Regular cardiac myocyte (primary cell): ENCODE results near the gene FNDC5. TPM values are rescaled to one million over a fixed set of nuclear protein-coding genes. Genes with fewer than 3 reads are reported as not detected.

Experiments
- total RNA-seq: library from RNA; depleted of rRNA; stranded (reverse); fragments of >200 nt; gene quantifications from 2 replicates; pipeline ENCODE4 v1.2.3, GENCODE V29; 2014

Gene FNDC5
- total RNA-seq = 0.38 and 0.85 TPM in 2 replicates

GRCh38 chr1:32870615-32871363 lies at the start of gene FNDC5:
Gene FNDC5 (minus strand): TSS chr1:32870912.

DNA sequence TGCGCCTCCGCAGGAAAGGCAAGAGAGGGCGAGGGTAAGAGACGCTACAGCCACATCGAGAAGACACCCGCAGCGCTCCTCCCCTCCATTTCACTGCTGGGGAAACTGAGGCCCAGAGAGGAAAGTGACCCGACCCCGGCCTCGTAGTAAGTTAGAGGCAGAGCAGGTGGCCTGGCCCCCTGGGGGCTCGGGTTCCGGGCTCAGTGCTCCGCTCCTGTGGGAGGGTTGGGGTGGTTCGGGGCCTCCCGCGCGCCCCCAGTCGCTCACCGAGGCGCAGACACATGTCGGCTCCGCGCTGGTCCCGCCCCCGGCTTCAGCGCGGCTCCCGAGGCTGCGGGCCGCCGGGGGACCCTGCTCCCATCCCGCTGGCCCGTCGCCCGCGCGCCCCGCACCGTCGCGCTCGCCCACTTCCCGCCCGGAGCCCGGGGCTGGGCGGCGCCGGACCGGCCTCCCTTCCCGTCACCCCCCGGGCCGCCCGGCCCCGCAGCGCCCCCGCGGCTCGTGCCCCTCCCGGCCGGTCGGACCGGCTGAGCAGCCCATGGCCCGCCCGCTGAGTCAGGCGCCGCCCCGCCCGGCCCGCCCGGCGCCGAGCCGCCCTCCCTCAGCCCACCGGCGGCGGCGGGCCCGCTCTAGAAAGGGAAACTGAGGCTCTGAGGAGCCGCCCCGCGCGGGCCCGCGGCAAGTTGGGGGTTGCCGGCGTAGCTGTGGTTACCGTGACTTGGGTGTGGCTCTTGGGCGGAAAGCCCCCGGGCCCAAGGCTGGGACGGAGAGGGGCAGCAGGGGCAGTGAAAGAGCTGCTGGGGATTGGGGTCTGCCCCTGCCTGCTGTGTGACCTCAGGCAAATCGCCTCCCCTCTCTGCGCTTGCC lies 30.5 kb upstream of the FNDC5 start, which contains the start of gene TMEM54:
Gene TMEM54, minus strand, starts transcription at position 434 of the 867 bp plus-strand sequence. Its CDS starts 151 bp downstream, at position 283.

GRCh38 chr1:32886004-32886827 lies 15.5 kb upstream of the FNDC5 start, which contains the start of gene HPCA:
Gene HPCA (plus strand): TSS chr1:32886491. CDS start chr1:32888899, 2,408 bp downstream.

DNA sequence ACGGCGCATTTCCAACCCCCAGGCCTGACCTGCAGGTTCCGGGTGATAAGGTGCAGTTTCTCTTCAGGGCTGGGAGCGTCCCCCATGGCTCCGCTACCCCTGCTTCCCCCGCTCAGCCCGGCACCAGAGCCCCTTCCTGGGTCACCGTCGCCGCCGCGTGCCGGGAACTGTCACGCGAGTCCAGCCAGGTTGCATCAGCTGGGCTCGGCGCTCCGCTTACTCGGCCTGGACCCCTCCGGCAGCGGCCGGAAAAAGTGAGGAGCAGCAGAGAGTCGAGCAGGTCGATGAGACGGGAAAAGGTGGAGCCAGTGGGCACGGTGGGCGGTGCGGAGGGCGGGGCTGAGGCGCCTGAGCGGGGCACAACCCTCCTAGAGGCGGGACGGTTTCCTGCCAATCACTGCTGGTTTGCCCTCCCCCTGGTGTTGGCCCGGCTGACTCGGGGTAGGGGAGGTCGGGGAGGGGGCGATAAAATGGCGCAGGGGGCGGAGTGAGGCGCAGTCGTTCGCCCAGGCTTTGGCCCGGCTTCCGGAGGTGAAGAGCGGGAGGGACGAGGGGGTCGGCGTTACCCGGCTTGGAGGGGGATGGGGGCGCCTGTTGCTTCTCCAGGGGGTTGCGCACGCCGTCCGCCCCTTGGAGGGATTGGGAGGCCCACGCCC lies 53.4 kb downstream of the FNDC5 start, which contains the start of the genes S100PBP and YARS1:
Gene S100PBP, plus strand, starts transcription at position 495 of the 656 bp plus-strand sequence. CDS start 8,447 bp downstream, outside the sequence.
Gene YARS1, minus strand, starts transcription at position 200 of the 656 bp plus-strand sequence. Its CDS starts 114 bp downstream, at position 86.

Other genes starting within 250 kb of the FNDC5 start
- 35.2 and 43.7 TPM in 2 replicates for gene ZBTB8OS, start 220.4 kb downstream of the FNDC5 start, total RNA-seq
- 75.0 and 108 TPM in 2 replicates for gene RBBP4, start 219.7 kb downstream of the FNDC5 start, total RNA-seq
- gene SYNC, start 168.1 kb downstream of the FNDC5 start, total RNA-seq = 20.5 and 54.7 TPM in 2 replicates
- gene YARS1, start 53.6 kb downstream of the FNDC5 start, total RNA-seq = 117 and 164 TPM in 2 replicates
- 36.6 and 37.5 TPM in 2 replicates for gene S100PBP, start 53.3 kb downstream of the FNDC5 start, total RNA-seq
- gene HPCA, start 15.6 kb upstream of the FNDC5 start, total RNA-seq = not detected in 2 replicates
- 25.9 and 43.4 TPM in 2 replicates for gene TMEM54, start 30.5 kb upstream of the FNDC5 start, total RNA-seq
- gene RNF19B, start 93.9 kb upstream of the FNDC5 start, total RNA-seq = 12.1 and 12.7 TPM in 2 replicates
- 185 and 211 TPM in 2 replicates for gene AK2, start 166.0 kb upstream of the FNDC5 start, total RNA-seq
- gene AZIN2, start 210.2 kb upstream of the FNDC5 start, total RNA-seq = 2.5 and 13.2 TPM in 2 replicates